ENCODE results near the gene DRAP1.
"Not testable (repeated sequence)": the region's sequence is repeated elsewhere in the genome, so short reads cannot be mapped to it uniquely, and the experiment has no call there.

DRAP1 gene

GRCh38 chr11:65886826-65887722, 32.2 kb upstream of the DRAP1 start:
- no peak for DNase-seq

GRCh38 chr11:65887723-65888162, 31.5 kb upstream of the DRAP1 start:
- peak; percentile 48 for DNase-seq

GRCh38 chr11:65888163-65888814, 30.9 kb upstream of the DRAP1 start, which contains the start of gene FIBP:
Gene FIBP, minus strand, starts transcription at chr11:65888471. Its CDS starts 53 bp downstream, at chr11:65888418.
- DNase-seq, result peak; percentile 95

DNA sequence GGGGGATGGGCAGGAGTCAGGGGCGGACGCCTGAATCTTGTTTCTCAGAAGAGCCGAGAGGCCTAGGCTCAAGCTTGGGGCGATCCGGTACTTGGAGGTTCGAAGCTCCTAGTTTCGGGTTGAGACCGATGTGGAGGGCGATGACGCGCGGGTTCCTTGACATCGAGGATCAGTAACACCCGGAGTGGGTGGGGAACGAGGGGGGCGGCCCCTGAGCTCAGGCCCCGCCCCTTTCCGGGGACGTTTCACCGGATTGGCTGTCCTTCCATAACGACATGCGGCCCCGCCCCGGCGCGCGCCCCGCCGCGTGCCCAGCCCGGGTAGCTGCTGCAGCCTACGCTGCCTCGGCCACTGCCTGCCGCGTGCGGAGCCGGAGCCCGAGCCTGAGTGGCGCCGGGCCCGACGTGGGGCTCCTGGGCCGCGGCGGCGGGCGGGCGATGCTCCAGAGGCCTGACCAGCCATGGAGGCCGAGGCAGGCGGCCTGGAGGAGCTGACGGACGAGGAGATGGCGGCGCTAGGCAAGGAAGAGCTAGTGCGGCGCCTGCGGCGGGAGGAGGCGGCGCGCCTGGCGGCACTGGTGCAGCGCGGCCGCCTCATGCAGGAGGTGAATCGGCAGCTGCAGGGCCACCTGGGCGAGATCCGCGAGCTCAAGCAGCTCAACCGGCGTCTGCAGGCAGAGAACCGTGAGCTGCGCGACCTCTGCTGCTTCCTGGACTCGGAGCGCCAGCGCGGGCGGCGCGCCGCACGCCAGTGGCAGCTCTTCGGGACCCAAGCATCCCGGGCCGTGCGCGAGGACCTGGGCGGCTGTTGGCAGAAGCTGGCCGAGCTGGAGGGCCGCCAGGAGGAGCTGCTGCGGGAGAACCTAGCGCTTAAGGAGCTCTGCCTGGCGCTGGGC, 28.7 kb upstream of the DRAP1 start, which contains the start of gene CCDC85B:
CCDC85B (plus strand) TSS at position 350 of the 895 bp plus-strand sequence; CDS start at position 461, 111 bp downstream.
- DNase-seq, result peak; percentile 92

DNA sequence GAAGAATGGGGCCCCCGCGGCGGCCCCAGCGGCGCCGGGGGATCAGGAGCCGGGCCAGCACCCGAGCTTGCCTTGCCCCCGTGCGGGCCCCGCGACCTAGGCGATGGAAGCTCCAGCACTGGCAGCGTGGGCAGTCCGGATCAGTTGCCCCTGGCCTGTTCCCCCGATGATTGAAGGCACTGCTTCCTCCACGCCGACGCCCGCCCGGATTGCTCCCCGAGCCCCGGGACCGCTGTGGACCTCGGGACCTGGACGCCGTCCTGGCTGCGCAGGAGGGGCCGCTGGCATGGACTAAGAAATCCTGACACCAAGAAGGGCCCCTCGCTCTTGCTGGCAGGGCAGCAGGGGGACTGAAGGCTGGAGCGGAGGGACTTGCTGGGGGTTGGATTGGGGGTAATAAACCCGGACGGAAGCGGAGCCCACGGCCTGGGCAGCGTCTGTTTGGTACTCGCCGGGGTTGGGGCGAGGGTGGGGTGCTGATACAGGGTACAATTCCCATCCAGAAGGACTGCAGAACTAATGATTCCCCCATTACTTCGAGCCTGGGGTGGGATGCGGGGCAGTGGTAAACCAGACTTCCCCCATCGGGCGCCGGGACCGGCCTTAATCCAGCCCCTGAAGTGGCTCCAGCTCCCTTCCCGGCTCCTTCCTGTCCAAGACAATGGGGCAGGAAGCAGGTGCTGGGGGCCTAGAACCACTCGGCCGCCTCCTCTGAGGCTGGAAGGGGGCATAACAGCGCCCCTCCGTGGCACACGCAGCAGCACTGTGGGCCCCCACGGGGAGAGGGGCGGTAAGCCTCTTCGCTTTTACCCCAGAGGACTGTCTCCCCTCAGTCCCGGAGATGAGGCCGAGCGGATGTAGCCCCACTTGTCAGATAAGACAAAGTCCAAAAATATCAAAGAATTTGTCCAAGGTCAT, 27.7 kb upstream of the DRAP1 start:
- no peak for DNase-seq

GRCh38 chr11:65892137-65892540, 27.1 kb upstream of the DRAP1 start:
- not testable (repeated sequence) for DNase-seq

GRCh38 chr11:65892661-65893317, 26.4 kb upstream of the DRAP1 start:
- DNase-seq, result no peak

- no peak for DNase-seq
Measured at GRCh38 chr11:65894034-65894591, 25.1 kb upstream of the DRAP1 start.

GRCh38 chr11:65895482-65895981, 23.7 kb upstream of the DRAP1 start:
- no peak for DNase-seq

DNA sequence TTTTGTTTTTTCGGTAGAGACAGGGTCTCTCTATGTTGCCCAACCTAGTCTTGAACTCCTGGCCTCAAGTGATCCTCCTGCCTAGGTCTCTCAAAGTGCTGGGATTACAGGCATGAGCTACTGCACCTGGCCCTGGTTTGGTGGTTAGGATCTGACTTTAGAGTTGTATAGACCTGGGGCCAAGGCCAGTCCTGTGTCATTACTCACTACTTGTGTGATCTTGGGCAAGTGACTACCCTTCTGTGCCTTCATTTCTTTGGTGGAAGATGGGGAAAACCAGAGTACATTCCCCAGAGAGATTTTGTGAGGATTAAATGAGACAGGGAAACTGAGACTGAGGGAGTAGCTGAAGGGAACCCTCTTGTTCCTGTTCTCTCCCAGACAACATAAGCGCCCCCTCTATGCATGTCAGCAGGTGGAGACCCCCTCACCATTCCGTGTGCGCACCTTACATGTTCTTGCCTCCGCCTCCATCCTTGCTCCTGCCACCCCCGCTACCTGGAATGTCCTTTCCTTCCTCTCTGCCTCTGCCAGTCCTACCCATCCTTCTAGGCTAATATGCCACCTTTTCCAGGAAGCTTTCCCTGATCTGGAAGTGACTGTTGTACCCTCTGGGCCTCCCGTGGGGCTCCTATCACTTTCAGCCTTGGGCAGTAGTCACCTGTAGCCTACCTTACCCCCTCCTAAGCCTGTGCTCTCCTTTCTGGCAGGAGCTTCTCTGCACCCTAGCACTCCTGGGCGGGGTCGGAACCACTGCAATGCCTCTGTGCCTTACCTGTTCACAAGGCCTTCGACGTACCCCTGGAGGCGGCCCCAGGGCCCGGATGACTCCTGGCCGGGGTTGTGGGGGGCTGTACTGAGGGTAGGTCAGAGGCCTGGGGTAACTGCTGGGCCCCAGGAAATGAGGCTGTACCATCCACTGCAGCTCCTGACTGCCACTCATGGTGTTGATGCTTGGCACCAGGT, 22.9 kb upstream of the DRAP1 start:
- no peak for DNase-seq

DNA sequence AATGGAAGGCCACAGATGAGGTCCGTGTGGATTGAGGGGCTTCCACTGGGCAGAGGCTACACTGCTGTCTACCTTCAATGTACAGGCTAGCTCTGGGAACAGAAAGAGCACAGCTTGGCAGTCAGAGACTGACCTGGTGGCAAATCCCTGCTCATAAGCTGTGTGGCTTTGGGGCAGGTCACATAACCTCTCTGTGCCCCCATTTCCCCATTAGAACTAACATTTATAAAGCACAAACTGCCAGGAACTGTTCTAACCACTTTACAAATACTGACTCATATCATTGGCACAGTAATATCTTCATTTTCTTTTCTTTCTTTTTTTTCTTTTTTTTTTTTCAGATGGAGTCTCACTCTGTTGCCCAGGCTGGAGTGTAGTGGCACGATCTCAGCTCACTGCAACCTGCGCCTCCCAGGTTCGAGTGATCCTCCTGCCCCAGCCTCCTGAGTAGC, 22.2 kb upstream of the DRAP1 start:
- no peak for DNase-seq

DNA sequence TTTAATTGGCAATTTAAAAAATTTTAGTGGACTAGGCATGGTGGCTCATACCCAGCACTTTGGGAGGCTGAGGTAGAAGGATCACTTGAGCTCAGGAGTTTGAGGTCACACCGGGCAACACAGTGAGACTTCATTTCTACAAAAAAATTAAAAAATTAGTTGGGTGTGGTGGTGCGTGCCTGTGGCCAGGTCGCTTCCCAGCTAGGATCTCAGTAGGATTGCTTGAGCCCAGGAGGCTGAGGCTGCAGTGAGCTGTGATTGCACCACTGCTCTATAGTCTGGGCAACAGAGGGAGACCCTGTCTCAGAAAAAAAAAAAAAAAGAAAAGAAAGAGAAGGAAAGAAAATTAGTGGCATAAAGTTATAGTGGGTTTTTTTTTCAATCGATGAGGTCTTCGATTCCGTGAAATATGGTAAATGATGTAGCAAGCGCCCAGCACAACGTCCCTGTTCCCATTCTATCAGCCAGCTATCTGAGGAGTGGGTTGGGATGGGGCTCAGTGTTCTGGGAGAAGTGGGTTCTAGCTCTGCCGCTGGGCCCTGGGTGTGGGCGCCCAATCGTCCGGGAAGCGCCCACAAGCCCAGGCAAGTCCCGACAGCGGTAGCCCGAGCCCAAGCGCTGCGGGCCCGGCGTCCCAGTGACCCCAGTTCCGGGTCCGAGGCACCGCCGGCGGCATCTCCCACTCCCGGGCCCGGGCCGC, 20.4 kb upstream of the DRAP1 start:
- no peak for DNase-seq

DNA sequence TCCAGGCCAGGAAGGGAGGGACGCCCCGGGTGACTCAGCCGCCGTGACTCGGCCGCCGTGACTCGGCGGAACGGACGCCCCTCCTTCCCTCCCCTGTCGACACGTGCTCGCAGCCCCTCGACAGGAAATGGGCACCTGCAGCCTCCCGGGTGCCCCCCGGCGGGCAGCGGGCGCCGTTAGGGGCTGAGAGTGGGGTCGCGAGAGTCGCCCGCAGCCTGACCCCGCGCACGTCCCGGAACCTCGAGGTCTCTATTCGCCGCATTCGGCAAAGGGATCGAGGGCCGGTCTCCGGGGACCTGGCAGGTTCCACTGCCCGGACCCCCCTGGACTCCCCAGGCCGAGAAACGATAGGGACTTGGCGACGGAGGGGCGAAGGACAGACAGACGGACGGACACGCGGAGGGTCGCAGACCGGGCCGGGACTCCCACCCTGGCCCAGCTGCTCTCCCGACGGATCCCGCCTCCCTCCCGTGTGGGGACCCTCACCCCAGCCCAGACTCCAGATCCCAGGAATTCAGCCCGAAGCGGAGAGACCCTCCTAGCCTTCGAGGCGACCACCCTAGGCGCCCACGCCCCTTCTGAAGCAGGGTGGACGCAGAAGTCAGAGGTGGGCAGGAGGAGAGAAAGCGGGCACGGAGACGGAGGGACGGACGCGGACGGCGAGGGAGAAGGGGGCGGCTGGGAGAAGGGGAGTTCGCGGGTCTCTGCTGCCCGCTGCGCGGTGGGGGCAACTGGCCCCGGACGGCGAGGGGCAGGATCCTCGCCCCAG, 19.7 kb upstream of the DRAP1 start:
- DNase-seq, result peak; percentile 86

GRCh38 chr11:65900125-65900898, 18.9 kb upstream of the DRAP1 start, which contains the start of gene FOSL1:
Gene FOSL1, minus strand, starts transcription at chr11:65900388. Its CDS starts 49 bp downstream, at chr11:65900339.
- peak; percentile 98 for DNase-seq

DNA sequence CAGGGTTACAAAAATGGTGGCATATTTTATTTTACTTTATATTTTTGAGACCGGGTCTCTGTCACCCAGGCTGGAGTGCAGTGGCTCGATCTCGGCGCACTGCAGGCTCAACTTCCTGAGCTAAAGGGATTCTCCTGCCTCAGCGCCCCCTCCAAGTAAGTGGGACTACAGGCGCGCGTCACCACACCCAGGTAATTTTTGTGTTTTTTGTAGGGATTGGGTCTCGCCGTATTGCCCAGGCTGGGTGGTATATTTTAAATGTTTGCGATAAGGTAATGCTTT, 18.4 kb upstream of the DRAP1 start:
- no peak for DNase-seq

DNA sequence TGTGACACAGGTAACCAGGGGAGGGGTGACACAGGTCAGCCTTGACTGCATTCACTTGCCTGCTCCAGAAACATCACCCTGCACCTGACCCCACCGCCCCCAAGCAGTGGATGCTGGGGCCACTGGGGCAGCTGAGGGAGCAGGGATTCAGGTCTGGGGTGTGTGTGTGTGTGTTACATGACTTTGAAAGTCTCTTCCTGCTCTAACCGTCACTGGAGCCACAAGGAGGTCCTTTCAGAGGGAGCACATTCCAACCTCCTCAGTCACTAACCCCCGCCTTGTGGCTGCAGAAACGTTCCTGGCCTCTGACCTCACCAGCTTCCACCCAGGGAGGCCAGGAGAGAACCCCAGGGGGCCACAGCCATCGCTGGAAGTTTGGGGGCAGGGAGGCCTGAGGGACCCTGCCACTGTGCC, 16.2 kb upstream of the DRAP1 start:
- DNase-seq, result peak; percentile 77

- no peak for DNase-seq
Measured at GRCh38 chr11:65903715-65904114, 15.5 kb upstream of the DRAP1 start.
